Endothelial cell of umbilical vein (primary cell): ENCODE data around the gene ACAP1. TPM values are rescaled to one million over a fixed set of nuclear protein-coding genes. Genes with fewer than 3 reads are reported as not detected.

Source experiments
- BruUV-seq: library from RNA; stranded (reverse); fragments of 400-500 nt; replicated peaks from 2 replicates; lab custom pipeline; 2021; lab: Mats Ljungman, UMichigan
- CTCF ChIA-PET: fragments of 300-600, 350-600 bp; sonication (Branson Sonifier 250); formaldehyde crosslinking; loops from one replicate; lab custom pipeline; 2021; ENCODE audit warnings: antibody characterized with exemption, inconsistent platforms; lab: Charles Lee
- POLR2A ChIA-PET: fragments of 300-600, 350-600 bp; sonication (Branson Sonifier 250); formaldehyde crosslinking; loops from one replicate; lab custom pipeline; 2021; ENCODE audit warnings: antibody characterized with exemption, inconsistent platforms; lab: Charles Lee
- DNase-seq: peaks from one replicate; pipeline ENCODE4 v3.0.0-alpha.2; 2011; ENCODE audit warnings: low read depth, low spot score
- FAIRE-seq: peaks from 2 replicates; lab custom pipeline; 2011; peaks lifted over from hg19 to GRCh38; lab: Jason Lieb, UNC
- H2AFZ ChIP-seq: 2 replicates; pipeline ENCODE4 v1.6.0; 2012; ENCODE audit warnings: low read depth, low read length, control low read depth, inconsistent platforms
- H3K27ac ChIP-seq: 2 replicates; pipeline ENCODE4 v1.5.1; 2011; ENCODE audit warnings: low read depth, mild to moderate bottlenecking, control low read depth, low read length, moderate library complexity; ENCODE audit not compliant: insufficient read depth
- H3K27me3 ChIP-seq, 2 experiments: 2 replicates each; pipeline versions ENCODE4 v1.6.0 to v1.6.1; 2011; ENCODE audit warnings: low read length in 2 of 2, mixed read lengths in 1 of 2; ENCODE audit not compliant: control insufficient read depth in 2 of 2, insufficient read depth in 2 of 2
- H3K36me3 ChIP-seq, 2 experiments: 2 replicates in 1 of 2; 3 replicates in 1 of 2; pipeline ENCODE4 v1.5.1; 2011; ENCODE audit warnings: low read length in 2 of 2, mild to moderate bottlenecking in 1 of 2, moderate library complexity in 1 of 2; ENCODE audit not compliant: control insufficient read depth in 2 of 2, insufficient read depth in 2 of 2; ENCODE audit errors: extremely low read depth in 1 of 2
- H3K4me1 ChIP-seq: 3 replicates; pipeline ENCODE4 v1.5.1; 2011; ENCODE audit warnings: mild to moderate bottlenecking, low read length; ENCODE audit not compliant: control insufficient read depth, insufficient read depth; ENCODE audit errors: extremely low read depth
- H3K4me2 ChIP-seq: 2 replicates; pipeline ENCODE4 v1.6.1; 2011; ENCODE audit warnings: low read length, control low read depth, mixed read lengths; ENCODE audit not compliant: insufficient read depth
- H3K4me3 ChIP-seq, 3 experiments: fragments of 200-600 bp in 1 of 3; sonication (generic), shearing (Covaris generic) in 1 of 3; replicated peaks in 1 of 3; 2 replicates each; pipeline ENCODE4 v1.5.1; 2011 to 2016; ENCODE audit warnings: control low read depth in 3 of 3, low read length in 3 of 3, mild to moderate bottlenecking in 2 of 3, inconsistent platforms in 1 of 3, low read depth in 1 of 3, moderate library complexity in 1 of 3; ENCODE audit not compliant: insufficient read depth in 1 of 3
- H3K79me2 ChIP-seq: 2 replicates; pipeline ENCODE4 v1.6.0; 2012; ENCODE audit warnings: low read length, inconsistent platforms; ENCODE audit not compliant: control insufficient read depth, insufficient read depth
- H3K9ac ChIP-seq: replicated peaks from 2 replicates; pipeline ENCODE3; 2011; ENCODE audit warnings: low read length, control low read depth; ENCODE audit not compliant: insufficient read depth; ENCODE audit errors: extremely low read depth
- H3K9me1 ChIP-seq: replicated peaks from 3 replicates; pipeline ENCODE4 v1.6.0; 2011; ENCODE audit warnings: mild to moderate bottlenecking, low read length; ENCODE audit not compliant: control insufficient read depth, insufficient read depth; ENCODE audit errors: extremely low read depth
- H3K9me3 ChIP-seq: replicated peaks from 2 replicates; pipeline ENCODE4 v1.5.1; 2012; ENCODE audit warnings: low read length, inconsistent platforms; ENCODE audit not compliant: control insufficient read depth, insufficient read depth
- H4K20me1 ChIP-seq: replicated peaks from 2 replicates; pipeline ENCODE3; 2011; ENCODE audit warnings: mild to moderate bottlenecking, low read length; ENCODE audit not compliant: control insufficient read depth, insufficient read depth; ENCODE audit errors: extremely low read depth
- CTCF ChIP-seq, 2 donors: IDR thresholded peaks; 1 replicate in 1 of 2; 2 replicates in 1 of 2; pipeline ENCODE4 v1.5.1; 2011; ENCODE audit warnings: low read length in 2 of 2, mild to moderate bottlenecking in 2 of 2, moderate library complexity in 2 of 2, control low read depth in 1 of 2, inconsistent platforms in 1 of 2, low read depth in 1 of 2; ENCODE audit not compliant: insufficient read depth in 1 of 2; ENCODE audit errors: extremely low read depth in 1 of 2
- EZH2 ChIP-seq: IDR thresholded peaks from 2 replicates; pipeline ENCODE4 v1.6.1; 2012; ENCODE audit warnings: borderline replicate concordance, low read depth, mild to moderate bottlenecking, moderate library complexity, low read length, inconsistent platforms; ENCODE audit not compliant: severe bottlenecking
- FOS ChIP-seq: IDR thresholded peaks from 2 replicates; pipeline ENCODE4 v1.6.1; 2011; ENCODE audit warnings: mild to moderate bottlenecking, low read length, moderate library complexity, borderline replicate concordance; ENCODE audit not compliant: insufficient read depth
- GATA2 ChIP-seq: IDR thresholded peaks from 2 replicates; pipeline ENCODE4 v1.7.0; 2011; ENCODE audit warnings: low read depth, mild to moderate bottlenecking, moderate library complexity, mixed read lengths, low read length; ENCODE audit not compliant: insufficient read length, insufficient read depth
- JUN ChIP-seq: IDR thresholded peaks from 2 replicates; pipeline ENCODE4 v1.6.1; 2011; ENCODE audit warnings: borderline replicate concordance, low read depth; ENCODE audit not compliant: insufficient read length, insufficient read depth
- MAX ChIP-seq: IDR thresholded peaks from 2 replicates; pipeline ENCODE4 v1.6.1; 2011; ENCODE audit not compliant: insufficient read depth, insufficient read length
- MYC ChIP-seq: IDR thresholded peaks from one replicate; pipeline ENCODE4 v1.6.1; 2011; ENCODE audit warnings: mild to moderate bottlenecking, low read depth, low read length
- POLR2A ChIP-seq: IDR thresholded peaks from 2 replicates; pipeline ENCODE4 v1.6.1; 2012; ENCODE audit warnings: low read depth, mild to moderate bottlenecking, control low read depth, low read length
- POLR2AphosphoS5 ChIP-seq: IDR thresholded peaks from 2 replicates; pipeline ENCODE4 v1.6.1; 2012; ENCODE audit warnings: low read depth, mild to moderate bottlenecking, control low read depth, low read length, moderate library complexity; ENCODE audit not compliant: insufficient read depth
- dilution Hi-C: fragments of 300-500 bp; cut with MboI; formaldehyde crosslinking; loops from one replicate; pipeline ENCODE4 v1.15.0; 2019; ENCODE audit warnings: low sequenced_read_pairs; ENCODE audit not compliant: extremely low pct_ligation_motif_present
- intact Hi-C: fragments of 100-400 bp; cut with micrococcal nuclease; formaldehyde crosslinking; loops from one replicate; pipeline ENCODE4 v1.10.0; 2022
- polyA plus RNA-seq, 4 experiments: library from polyadenylated mRNA; depleted of rRNA in 3 of 4; stranded (reverse) in 3 of 4; unstranded in 1 of 4; fragments of >200 nt; gene quantifications; 2 replicates each; pipeline versions ENCODE4 v1.2.1 to v1.2.3, GENCODE V29; 2011 to 2012; ENCODE audit warnings: missing spikeins in 1 of 4
- total RNA-seq: library from RNA; stranded (reverse); gene quantifications from 2 replicates; pipeline ENCODE4 v1.2.3, GENCODE V29; 2021

Gene ACAP1
- total and polyA plus RNA-seq, 2 donors (not counting 3 experiments of a cell fraction or from before 2014, with no cell fraction given): 0.46 TPM; not detected in 1

DNA sequence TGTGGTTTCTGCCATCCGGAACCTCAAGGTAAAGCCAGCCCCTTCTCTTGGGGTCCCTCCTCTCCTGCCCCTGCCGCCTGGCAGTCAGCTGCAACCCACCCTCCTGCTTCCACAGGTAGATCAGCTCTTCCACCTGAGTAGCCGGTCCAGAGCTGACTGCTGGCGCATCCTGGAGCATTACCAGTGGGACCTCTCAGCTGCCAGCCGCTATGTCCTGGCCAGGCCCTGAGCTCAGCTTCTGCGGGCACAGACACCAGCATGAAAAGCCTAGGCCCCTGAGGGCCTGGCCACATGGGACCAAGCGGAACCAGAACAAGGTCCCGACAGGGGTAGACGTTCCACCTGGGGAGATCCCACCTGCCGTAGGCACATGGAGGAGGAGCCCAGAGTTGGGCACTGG lies 52.5 kb downstream of the ACAP1 start:
- peaks cover 0 to 21% of the 10 kb centered on the region in 2 experiments for H3K36me3 ChIP-seq
- no peak for FAIRE-seq
- POLR2A ChIA-PET: no interaction called here
- H3K9ac ChIP-seq: no peak overlapping the region
- no peak overlapping the region for H3K27ac ChIP-seq
- H2AFZ ChIP-seq: no peak overlapping the region
- CTCF ChIA-PET: interaction anchor here (1.1 kb wide), 1 partner anchor 33 kb away, joined by 5 read pairs; no protein-coding TSS in a partner anchor
- H4K20me1 ChIP-seq: no peaks in the 10 kb centered on the region
- no peak overlapping the region for H3K4me2 ChIP-seq
- H3K4me1 ChIP-seq: peaks cover 18% of the 10 kb centered on the region
- no peak for TF ChIP-seq EZH2
- no peak for TF ChIP-seq MAX
- TF ChIP-seq FOS: no peak
- TF ChIP-seq POLR2AphosphoS5: no peak
- TF ChIP-seq CTCF (IDR thresholded peaks at IDR 0.05; ENCODE audit: extremely low read depth in 1 of 2, insufficient read depth in 1 of 2, low read depth in 1 of 2, low read length in 2 of 2): no peak
- TF ChIP-seq GATA2: no peak
- no peak for TF ChIP-seq MYC
- TF ChIP-seq POLR2A: no peak
- TF ChIP-seq JUN: no peak
- H3K4me3 ChIP-seq: no peak overlapping the region
- DNase-seq: no peak
- BruUV-seq: no TSS peak
- H3K27me3 ChIP-seq: no peaks in the 10 kb centered on the region
- no peaks in the 10 kb centered on the region for H3K9me3 ChIP-seq
- dilution Hi-C loops (no loop called here), intact Hi-C loops (no loop called here)
- H3K9me1 ChIP-seq: no peaks in the 10 kb centered on the region
- H3K79me2 ChIP-seq: no peaks in the 10 kb centered on the region
